Measurements from ENCODE around the gene FSD2.

The FSD2 gene

DNA sequence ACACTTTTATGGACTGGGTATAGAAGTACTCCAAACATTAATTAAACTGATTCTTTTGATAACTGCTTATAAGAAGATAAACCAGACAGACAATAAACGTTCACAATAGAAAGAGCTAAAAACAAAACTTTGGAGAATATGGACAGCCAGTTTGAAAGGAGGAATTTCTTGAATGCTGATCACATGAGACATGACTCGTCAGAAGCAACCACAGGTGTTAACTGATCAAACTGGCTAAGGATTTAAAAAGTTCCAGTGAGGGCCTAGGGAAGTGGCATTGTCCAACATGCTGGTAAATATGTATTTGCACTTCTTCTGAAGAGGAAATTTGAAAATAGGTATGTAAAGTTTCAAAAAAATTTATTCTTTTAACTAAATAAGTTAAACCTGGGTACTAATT lies 66.8 kb downstream of the FSD2 start:
- Histone ChIP-seq H2BK5ac (ENCODE audit: low read depth, low read length, poor library complexity, severe bottlenecking) (no peak overlapping the region), H3K4me1 (ENCODE audit: control insufficient read depth, insufficient read depth, low read depth, low read length) (no peaks in the 10 kb centered on the region), H4K91ac (ENCODE audit: low read length) (no peak overlapping the region), H2BK120ac (ENCODE audit: low read depth, low read length) (no peak overlapping the region), H3K9me3 (ENCODE audit: control insufficient read depth, low read length) (no peaks in the 10 kb centered on the region), H3K18ac (ENCODE audit: low read depth in 1 of 2, low read length in 2 of 2) (no peak overlapping the region), H4K8ac (ENCODE audit: low read length) (no peak overlapping the region), H2BK12ac (ENCODE audit: low read length in 2 of 2) (no peak overlapping the region), H3K14ac (ENCODE audit: low read length in 2 of 2) (no peak overlapping the region), H3K27ac (ENCODE audit: low read length, poor library complexity, severe bottlenecking) (no peak overlapping the region), H3K9ac (ENCODE audit: low read length) (no peak overlapping the region), H3K4me2 (ENCODE audit: low read length, poor library complexity, severe bottlenecking) (no peak overlapping the region), H2AFZ (ENCODE audit: low read depth, low read length) (no peak overlapping the region), H3K79me1 (replicated peaks; ENCODE audit: low read length, poor library complexity, severe bottlenecking) (peaks cover 1% of the 10 kb centered on the region), H3K23ac (ENCODE audit: low read length in 2 of 2) (no peak overlapping the region), H2AK5ac (ENCODE audit: low read length, severe bottlenecking) (no peak overlapping the region), H3K27me3 (ENCODE audit: control insufficient read depth in 1 of 2, insufficient read depth in 1 of 2, low read length in 2 of 2) (no peaks in the 10 kb centered on the region), H3K36me3 (ENCODE audit: control insufficient read depth in 1 of 2, insufficient read depth in 2 of 2, low read depth in 1 of 2, low read length in 2 of 2) (no peaks in the 10 kb centered on the region), H3K4ac (ENCODE audit: low read depth in 1 of 2, low read length in 2 of 2) (no peak overlapping the region), H3K4me3 (ENCODE audit: insufficient read depth in 1 of 2, low read depth in 1 of 2, low read length in 2 of 2) (no peak overlapping the region), H2BK15ac (ENCODE audit: low read depth, poor library complexity, severe bottlenecking) (no peak overlapping the region)
- no peak for DNase-seq
- WGBS = 88% methylated on average over 2 of the region's 2 CpGs

DNA sequence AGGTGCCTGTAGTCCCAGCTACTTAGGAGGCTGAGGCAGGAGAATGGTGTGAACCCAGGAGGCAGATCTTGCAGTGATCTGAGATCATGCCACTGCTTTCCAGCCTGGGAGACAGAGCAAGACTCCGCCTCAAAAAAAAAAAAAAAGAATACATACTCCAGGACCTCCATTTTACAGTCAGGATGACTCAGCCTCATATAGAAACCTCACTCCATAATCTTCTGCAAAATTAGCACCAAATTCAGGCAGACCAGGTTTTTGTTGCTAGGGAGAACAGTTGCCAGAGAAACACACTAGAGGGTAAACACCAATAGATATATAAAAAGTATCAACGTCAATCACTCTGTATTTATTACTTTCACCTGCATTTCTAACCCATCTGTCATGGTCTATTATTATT lies 67.9 kb downstream of the FSD2 start:
- H3K4me3 ChIP-seq (ENCODE audit: insufficient read depth in 1 of 2, low read depth in 1 of 2, low read length in 2 of 2) = no peak overlapping the region
- H2BK120ac ChIP-seq (ENCODE audit: low read depth, low read length) = no peak overlapping the region
- no peak overlapping the region for H2AFZ ChIP-seq (ENCODE audit: low read depth, low read length)
- H3K9ac ChIP-seq (ENCODE audit: low read length) = no peak overlapping the region
- H3K4me1 ChIP-seq (ENCODE audit: control insufficient read depth, insufficient read depth, low read depth, low read length) = no peaks in the 10 kb centered on the region
- peak; percentile 8 for DNase-seq
- no peak overlapping the region for H3K27ac ChIP-seq (ENCODE audit: low read length, poor library complexity, severe bottlenecking)
- H2BK15ac ChIP-seq (ENCODE audit: low read depth, poor library complexity, severe bottlenecking) = no peak overlapping the region
- H2AK5ac ChIP-seq (ENCODE audit: low read length, severe bottlenecking) = no peak overlapping the region
- no peak overlapping the region for H3K18ac ChIP-seq (ENCODE audit: low read depth in 1 of 2, low read length in 2 of 2)
- H2BK12ac ChIP-seq (ENCODE audit: low read length in 2 of 2) = no peak overlapping the region
- H4K8ac ChIP-seq (ENCODE audit: low read length) = no peak overlapping the region
- H3K36me3 ChIP-seq (ENCODE audit: control insufficient read depth in 1 of 2, insufficient read depth in 2 of 2, low read depth in 1 of 2, low read length in 2 of 2) = no peaks in the 10 kb centered on the region
- no peak overlapping the region for H3K14ac ChIP-seq (ENCODE audit: low read length in 2 of 2)
- H3K79me1 ChIP-seq (replicated peaks; ENCODE audit: low read length, poor library complexity, severe bottlenecking) = peaks cover 1% of the 10 kb centered on the region
- WGBS = 87% methylated on average over 2 of the region's 2 CpGs
- H3K27me3 ChIP-seq (ENCODE audit: control insufficient read depth in 1 of 2, insufficient read depth in 1 of 2, low read length in 2 of 2) = no peaks in the 10 kb centered on the region
- H3K9me3 ChIP-seq (ENCODE audit: control insufficient read depth, low read length) = no peaks in the 10 kb centered on the region
- H4K91ac ChIP-seq (ENCODE audit: low read length) = no peak overlapping the region
- no peak overlapping the region for H3K23ac ChIP-seq (ENCODE audit: low read length in 2 of 2)
- no peak overlapping the region for H3K4me2 ChIP-seq (ENCODE audit: low read length, poor library complexity, severe bottlenecking)
- no peak overlapping the region for H3K4ac ChIP-seq (ENCODE audit: low read depth in 1 of 2, low read length in 2 of 2)
- H2BK5ac ChIP-seq (ENCODE audit: low read depth, low read length, poor library complexity, severe bottlenecking) = no peak overlapping the region

DNA sequence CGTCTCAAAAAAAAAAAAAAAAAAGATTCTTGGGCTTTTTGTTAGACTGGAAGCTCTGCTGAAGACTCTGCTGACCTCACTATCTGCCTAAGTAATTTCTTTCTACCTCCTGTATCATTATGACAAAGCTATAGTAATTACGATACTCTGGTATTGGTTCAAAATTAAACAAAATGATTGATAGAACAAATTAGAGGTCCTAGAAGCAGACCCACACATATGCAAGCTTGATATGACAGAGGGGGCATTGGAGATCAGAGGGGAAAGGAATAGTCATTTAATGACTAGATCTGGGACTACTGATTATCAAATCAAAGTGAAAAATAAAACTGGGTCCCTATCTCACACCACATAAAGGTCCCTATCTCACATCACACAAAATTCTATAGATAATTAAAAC lies 74.3 kb downstream of the FSD2 start:
- Histone ChIP-seq H2BK120ac (ENCODE audit: low read depth, low read length) (no peak overlapping the region), H3K79me1 (replicated peaks; ENCODE audit: low read length, poor library complexity, severe bottlenecking) (no peaks in the 10 kb centered on the region), H3K27ac (ENCODE audit: low read length, poor library complexity, severe bottlenecking) (no peak overlapping the region), H2BK15ac (ENCODE audit: low read depth, poor library complexity, severe bottlenecking) (no peak overlapping the region), H3K4ac (ENCODE audit: low read depth in 1 of 2, low read length in 2 of 2) (no peak overlapping the region), H3K9ac (ENCODE audit: low read length) (no peak overlapping the region), H2BK5ac (ENCODE audit: low read depth, low read length, poor library complexity, severe bottlenecking) (no peak overlapping the region), H3K18ac (ENCODE audit: low read depth in 1 of 2, low read length in 2 of 2) (no peak overlapping the region), H4K91ac (ENCODE audit: low read length) (no peak overlapping the region), H2AK5ac (ENCODE audit: low read length, severe bottlenecking) (no peak overlapping the region), H4K8ac (ENCODE audit: low read length) (no peak overlapping the region), H3K27me3 (ENCODE audit: control insufficient read depth in 1 of 2, insufficient read depth in 1 of 2, low read length in 2 of 2) (no peaks in the 10 kb centered on the region), H3K4me1 (ENCODE audit: control insufficient read depth, insufficient read depth, low read depth, low read length) (no peaks in the 10 kb centered on the region), H3K14ac (ENCODE audit: low read length in 2 of 2) (no peak overlapping the region), H3K36me3 (ENCODE audit: control insufficient read depth in 1 of 2, insufficient read depth in 2 of 2, low read depth in 1 of 2, low read length in 2 of 2) (no peaks in the 10 kb centered on the region), H3K4me3 (ENCODE audit: insufficient read depth in 1 of 2, low read depth in 1 of 2, low read length in 2 of 2) (no peak overlapping the region), H3K9me3 (ENCODE audit: control insufficient read depth, low read length) (no peaks in the 10 kb centered on the region), H2BK12ac (ENCODE audit: low read length in 2 of 2) (no peak overlapping the region), H3K4me2 (ENCODE audit: low read length, poor library complexity, severe bottlenecking) (no peak overlapping the region), H2AFZ (ENCODE audit: low read depth, low read length) (no peak overlapping the region), H3K23ac (ENCODE audit: low read length in 2 of 2) (no peak overlapping the region)
- no peak for DNase-seq
- WGBS = 100% methylated on average over 1 of the region's 2 CpGs

DNA sequence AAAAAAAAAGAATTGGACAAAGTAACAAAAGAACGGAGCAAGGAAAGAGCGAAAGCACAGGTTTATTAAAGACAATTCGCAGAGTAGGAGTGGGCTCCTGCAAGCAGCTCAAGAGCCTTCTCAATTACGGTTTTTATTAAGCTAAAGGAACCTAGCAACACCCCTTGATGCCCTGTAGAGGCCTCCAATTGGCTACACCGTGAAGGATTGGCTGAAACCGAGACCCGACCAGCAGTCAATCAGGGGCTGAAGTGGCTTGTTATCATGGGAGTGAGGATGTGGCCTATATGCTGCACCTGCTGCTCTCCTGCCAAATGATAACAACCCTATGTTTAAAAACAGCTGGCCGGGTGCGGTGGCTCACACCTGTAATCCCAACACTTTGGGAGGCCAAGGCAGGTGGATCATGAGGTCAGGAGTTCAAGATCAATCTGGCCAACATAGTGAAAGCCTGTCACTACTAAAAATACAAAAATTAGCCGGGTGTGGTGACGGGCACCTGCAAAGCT lies 75.8 kb downstream of the FSD2 start:
- no peak overlapping the region for H3K23ac ChIP-seq (ENCODE audit: low read length in 2 of 2)
- 89% methylated on average over 11 of the region's 11 CpGs for WGBS
- no peak overlapping the region for H2BK5ac ChIP-seq (ENCODE audit: low read depth, low read length, poor library complexity, severe bottlenecking)
- no peak overlapping the region for H2AK5ac ChIP-seq (ENCODE audit: low read length, severe bottlenecking)
- H3K14ac ChIP-seq (ENCODE audit: low read length in 2 of 2) = no peak overlapping the region
- no peak overlapping the region for H3K4ac ChIP-seq (ENCODE audit: low read depth in 1 of 2, low read length in 2 of 2)
- no peak for DNase-seq
- no peak overlapping the region for H4K8ac ChIP-seq (ENCODE audit: low read length)
- H3K27me3 ChIP-seq (ENCODE audit: control insufficient read depth in 1 of 2, insufficient read depth in 1 of 2, low read length in 2 of 2) = no peaks in the 10 kb centered on the region
- no peak overlapping the region for H4K91ac ChIP-seq (ENCODE audit: low read length)
- no peaks in the 10 kb centered on the region for H3K9me3 ChIP-seq (ENCODE audit: control insufficient read depth, low read length)
- H2BK15ac ChIP-seq (ENCODE audit: low read depth, poor library complexity, severe bottlenecking) = no peak overlapping the region
- H3K9ac ChIP-seq (ENCODE audit: low read length) = no peak overlapping the region
- H3K4me1 ChIP-seq (ENCODE audit: control insufficient read depth, insufficient read depth, low read depth, low read length) = no peaks in the 10 kb centered on the region
- H3K27ac ChIP-seq (ENCODE audit: low read length, poor library complexity, severe bottlenecking) = no peak overlapping the region
- no peak overlapping the region for H3K4me2 ChIP-seq (ENCODE audit: low read length, poor library complexity, severe bottlenecking)
- no peak overlapping the region for H3K4me3 ChIP-seq (ENCODE audit: insufficient read depth in 1 of 2, low read depth in 1 of 2, low read length in 2 of 2)
- H2BK12ac ChIP-seq (ENCODE audit: low read length in 2 of 2) = no peak overlapping the region
- no peaks in the 10 kb centered on the region for H3K79me1 ChIP-seq (replicated peaks; ENCODE audit: low read length, poor library complexity, severe bottlenecking)
- H3K36me3 ChIP-seq (ENCODE audit: control insufficient read depth in 1 of 2, insufficient read depth in 2 of 2, low read depth in 1 of 2, low read length in 2 of 2) = no peaks in the 10 kb centered on the region
- H2AFZ ChIP-seq (ENCODE audit: low read depth, low read length) = no peak overlapping the region
- H2BK120ac ChIP-seq (ENCODE audit: low read depth, low read length) = no peak overlapping the region
- H3K18ac ChIP-seq (ENCODE audit: low read depth in 1 of 2, low read length in 2 of 2) = no peak overlapping the region

All from mesenchymal stem cell (in vitro differentiated cells and primary cell).